ENCODE data around the gene TUBA8. TPM values are rescaled to one million over a fixed set of nuclear protein-coding genes. Genes with fewer than 3 reads are reported as not detected.

TUBA8 gene
- polyA plus RNA-seq, 1 experiment = 2.7 TPM

DNA sequence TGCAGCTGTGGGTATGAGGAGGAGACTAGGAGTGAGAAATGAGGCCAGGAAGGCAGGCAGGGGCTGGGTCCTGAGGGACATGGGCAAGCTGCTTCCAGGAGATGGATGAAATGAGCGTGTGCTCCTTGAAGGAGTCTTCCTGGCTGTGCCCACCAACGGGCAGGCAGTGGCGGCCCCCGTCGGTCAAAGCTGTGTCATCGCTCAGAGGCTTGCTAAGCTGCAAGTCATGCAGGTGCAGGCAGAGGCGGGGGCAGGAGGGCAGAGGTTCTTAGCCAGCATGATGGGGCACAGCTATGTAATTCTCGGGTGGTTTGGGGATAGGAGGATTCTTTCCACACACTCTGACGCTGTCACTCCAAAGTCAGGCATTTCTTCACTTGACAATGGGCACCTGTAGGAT is 45.4 kb upstream of the TUBA8 start:
- CTCF ChIA-PET = interaction anchor here (0.6 to 2.0 kb wide), 3 partner anchors 8 to 235 kb away, joined by 3 to 15 read pairs (median 4); no protein-coding TSS in a partner anchor
- Histone ChIP-seq H3K4me3 (ENCODE audit: low read depth, low read length) (no peak overlapping the region), H3K9me3 (ENCODE audit: control insufficient read depth, insufficient read depth, low read length) (no peaks in the 10 kb centered on the region), H3K27ac (ENCODE audit: low read depth, low read length) (no peak overlapping the region), H3K27me3 (ENCODE audit: control insufficient read depth, insufficient read depth, low read length) (no peaks in the 10 kb centered on the region)
- DNase-seq (ENCODE audit: low read depth, low spot score) = no peak
- TF ChIP-seq, protein P1, sequence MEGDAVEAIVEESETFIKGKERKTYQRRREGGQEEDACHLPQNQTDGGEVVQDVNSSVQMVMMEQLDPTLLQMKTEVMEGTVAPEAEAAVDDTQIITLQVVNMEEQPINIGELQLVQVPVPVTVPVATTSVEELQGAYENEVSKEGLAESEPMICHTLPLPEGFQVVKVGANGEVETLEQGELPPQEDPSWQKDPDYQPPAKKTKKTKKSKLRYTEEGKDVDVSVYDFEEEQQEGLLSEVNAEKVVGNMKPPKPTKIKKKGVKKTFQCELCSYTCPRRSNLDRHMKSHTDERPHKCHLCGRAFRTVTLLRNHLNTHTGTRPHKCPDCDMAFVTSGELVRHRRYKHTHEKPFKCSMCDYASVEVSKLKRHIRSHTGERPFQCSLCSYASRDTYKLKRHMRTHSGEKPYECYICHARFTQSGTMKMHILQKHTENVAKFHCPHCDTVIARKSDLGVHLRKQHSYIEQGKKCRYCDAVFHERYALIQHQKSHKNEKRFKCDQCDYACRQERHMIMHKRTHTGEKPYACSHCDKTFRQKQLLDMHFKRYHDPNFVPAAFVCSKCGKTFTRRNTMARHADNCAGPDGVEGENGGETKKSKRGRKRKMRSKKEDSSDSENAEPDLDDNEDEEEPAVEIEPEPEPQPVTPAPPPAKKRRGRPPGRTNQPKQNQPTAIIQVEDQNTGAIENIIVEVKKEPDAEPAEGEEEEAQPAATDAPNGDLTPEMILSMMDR (IDR thresholded peaks at IDR 0.05; ENCODE audit: low read depth, low read length) = no peak
- POLR2A ChIA-PET = no interaction called here

DNA sequence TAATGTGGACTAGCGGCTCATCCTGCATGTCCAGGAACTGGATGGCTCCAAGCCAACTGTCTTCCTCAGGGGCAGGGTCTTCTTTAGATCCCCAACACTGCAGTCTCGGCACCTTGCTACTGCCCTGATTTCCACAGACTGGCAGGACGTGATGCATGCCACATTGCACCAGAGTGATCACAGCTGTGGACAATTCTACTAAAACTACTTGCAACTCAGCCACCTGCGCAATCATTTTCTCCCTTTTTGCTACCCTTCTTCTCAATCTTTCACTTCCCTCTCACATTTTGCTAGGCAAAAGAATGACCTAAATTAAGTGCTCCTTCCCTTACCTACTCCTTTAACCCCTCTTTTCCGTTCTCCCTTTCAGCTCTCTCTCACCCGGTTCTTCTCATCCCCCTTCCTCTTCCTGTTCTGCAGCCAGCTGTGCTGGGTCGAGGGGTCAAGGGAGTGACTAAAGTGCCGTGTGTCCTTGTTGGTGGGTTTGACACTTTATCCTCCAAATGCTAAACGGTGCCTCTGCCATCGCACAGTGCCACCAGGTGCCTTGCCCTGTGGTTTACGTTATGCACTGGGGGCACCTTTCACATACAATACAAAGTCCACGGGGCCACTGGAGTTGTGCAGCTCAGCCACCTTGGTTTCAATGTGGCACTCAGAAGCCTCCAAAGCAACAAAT is 44.3 kb upstream of the TUBA8 start:
- no peak for DNase-seq (ENCODE audit: low read depth, low spot score)
- H3K27me3 ChIP-seq (ENCODE audit: control insufficient read depth, insufficient read depth, low read length) = no peaks in the 10 kb centered on the region
- no peaks in the 10 kb centered on the region for H3K9me3 ChIP-seq (ENCODE audit: control insufficient read depth, insufficient read depth, low read length)
- POLR2A ChIA-PET = no interaction called here
- CTCF ChIA-PET = interaction anchor here (2.0 kb wide), 1 partner anchor 10 kb away, joined by 15 read pairs; no protein-coding TSS in a partner anchor
- TF ChIP-seq, protein P1 (IDR thresholded peaks at IDR 0.05; ENCODE audit: low read depth, low read length) = no peak
- H3K27ac ChIP-seq (ENCODE audit: low read depth, low read length) = no peak overlapping the region
- H3K4me3 ChIP-seq (ENCODE audit: low read depth, low read length) = no peak overlapping the region

DNA sequence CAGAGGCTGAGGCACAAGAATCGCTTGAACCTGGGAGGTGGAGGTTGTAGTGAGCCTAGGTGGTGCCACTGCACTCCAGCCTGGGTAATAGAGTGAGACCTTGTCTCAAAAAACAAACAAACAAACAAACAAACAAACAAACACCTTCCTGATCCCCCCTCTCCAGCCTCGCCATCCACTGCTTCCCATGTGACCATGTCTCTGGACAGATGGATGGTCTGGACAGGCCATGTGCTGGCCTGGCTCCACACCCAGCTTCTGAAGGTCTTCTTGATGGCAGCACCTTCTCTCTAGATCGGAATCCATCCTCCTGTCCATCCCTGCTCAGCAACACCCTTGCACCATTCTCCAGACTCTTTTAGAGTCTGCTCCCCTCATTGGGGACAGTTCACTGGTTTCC is 43.5 kb upstream of the TUBA8 start:
- ChIA-PET CTCF (no interaction called here), POLR2A (no interaction called here)
- no peak overlapping the region for H3K4me3 ChIP-seq (ENCODE audit: low read depth, low read length)
- H3K27me3 ChIP-seq (ENCODE audit: control insufficient read depth, insufficient read depth, low read length) = no peaks in the 10 kb centered on the region
- TF ChIP-seq, protein P1 (IDR thresholded peaks at IDR 0.05; ENCODE audit: low read depth, low read length) = no peak
- no peak overlapping the region for H3K27ac ChIP-seq (ENCODE audit: low read depth, low read length)
- no peaks in the 10 kb centered on the region for H3K9me3 ChIP-seq (ENCODE audit: control insufficient read depth, insufficient read depth, low read length)
- no peak for DNase-seq (ENCODE audit: low read depth, low spot score)

DNA sequence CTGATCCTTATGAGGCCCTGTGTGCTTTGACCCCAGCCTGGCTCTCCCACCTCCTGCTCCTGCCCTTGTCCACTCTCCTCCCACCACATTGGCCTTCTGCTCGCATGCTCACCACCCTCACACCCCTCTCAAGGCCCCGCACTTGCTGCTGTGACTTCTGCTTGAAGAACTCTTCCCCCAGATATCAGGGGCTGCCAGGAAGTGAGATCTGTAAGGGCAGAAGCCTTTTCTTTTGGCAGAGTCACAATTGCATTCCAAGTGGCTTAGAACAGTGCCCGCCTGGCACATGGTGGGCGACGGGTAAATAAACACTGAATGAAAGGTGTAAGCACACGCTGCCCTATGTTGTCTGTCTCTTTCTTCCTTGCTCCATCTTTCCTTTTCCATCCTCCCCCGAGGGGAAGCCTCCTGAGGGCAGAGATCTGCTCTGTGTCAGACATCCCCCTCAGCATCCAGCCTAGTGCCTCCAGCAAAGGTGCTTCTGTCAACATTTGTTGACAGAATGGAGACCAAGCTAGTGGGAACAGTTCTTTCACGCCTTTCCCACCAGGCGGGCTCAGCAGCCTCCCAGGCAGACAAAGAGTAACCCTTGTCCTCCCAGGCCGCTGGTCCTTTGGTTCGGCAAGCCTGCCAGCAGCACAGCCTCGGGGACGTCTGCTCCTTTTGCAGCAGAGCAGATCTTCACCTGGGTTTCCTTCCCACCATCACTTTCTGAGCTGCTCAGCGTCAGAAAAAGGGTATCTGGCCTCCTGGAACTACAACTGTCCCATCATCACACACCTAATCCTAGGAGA is 42.9 kb upstream of the TUBA8 start:
- peak overlapping the region; percentile 25 for H3K27ac ChIP-seq (ENCODE audit: low read depth, low read length)
- no peaks in the 10 kb centered on the region for H3K9me3 ChIP-seq (ENCODE audit: control insufficient read depth, insufficient read depth, low read length)
- H3K27me3 ChIP-seq (ENCODE audit: control insufficient read depth, insufficient read depth, low read length) = no peaks in the 10 kb centered on the region
- no peak overlapping the region for H3K4me3 ChIP-seq (ENCODE audit: low read depth, low read length)
- POLR2A ChIA-PET = interaction anchor here (1.3 kb wide), 1 partner anchor 23 kb away, joined by 5 read pairs; no protein-coding TSS in a partner anchor
- CTCF ChIA-PET = interaction anchor here (1.1 to 2.8 kb wide), 2 partner anchors 9 to 237 kb away, joined by 5 to 15 read pairs; no protein-coding TSS in a partner anchor
- TF ChIP-seq, protein P1 (IDR thresholded peaks at IDR 0.05; ENCODE audit: low read depth, low read length) = no peak
- DNase-seq (ENCODE audit: low read depth, low spot score) = no peak
